GM19035 (cell line): ENCODE results near the gene ZNF417.
"Not testable (repeated sequence)": the region's sequence is repeated elsewhere in the genome, so short reads cannot be mapped to it uniquely, and the experiment has no call there.

Experiments
- ATAC-seq: cut with Tn5 transposase; IDR thresholded peaks from one replicate; pipeline ENCODE4 v1.9.1; 2021; ENCODE audit not compliant: unreplicated experiment

The ZNF417 gene

DNA sequence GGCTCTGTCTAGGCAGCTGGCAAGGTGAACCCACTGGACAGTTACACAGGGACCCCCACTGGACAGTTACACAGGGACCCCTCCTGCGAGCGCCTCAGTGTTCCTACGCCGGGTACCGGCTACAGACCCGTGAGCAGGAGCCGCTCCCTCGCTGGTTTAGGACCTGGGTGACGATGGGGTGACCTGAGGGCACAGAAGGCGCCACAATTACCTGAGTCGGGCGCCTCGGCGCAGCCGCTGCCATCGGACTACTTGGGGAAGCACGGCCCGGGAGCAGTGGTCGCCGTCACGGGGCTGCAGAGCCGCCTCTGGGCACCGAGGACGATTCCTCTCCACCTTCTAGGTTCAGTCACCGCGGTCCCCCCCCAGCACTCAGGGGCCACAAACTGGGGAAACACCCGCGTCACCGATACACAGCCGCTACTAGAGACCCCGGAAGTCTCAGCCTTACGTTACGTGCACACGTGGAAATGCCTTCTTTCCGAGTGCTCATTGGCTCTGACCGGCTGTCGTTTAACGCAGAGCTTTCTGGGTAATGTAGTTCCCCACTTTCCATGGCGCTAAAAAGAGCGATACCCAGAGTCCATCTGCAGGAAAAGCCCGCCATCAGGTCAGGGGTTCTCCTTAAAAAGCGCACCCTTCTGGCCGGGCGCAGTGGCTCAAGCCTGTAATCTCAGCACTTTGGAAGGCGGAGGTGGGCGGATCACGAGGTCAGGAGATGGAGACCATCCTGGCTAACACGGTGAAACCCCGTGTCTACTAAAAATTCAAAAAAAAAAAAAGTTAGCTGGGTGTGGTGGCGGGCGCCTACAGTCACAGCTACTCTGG, at the start of gene ZNF417:
TSS of gene ZNF417 (minus strand) at position 425 of the 828 bp plus-strand sequence. CDS start at position 244, 181 bp downstream.
- peak; percentile 98 for ATAC-seq

DNA sequence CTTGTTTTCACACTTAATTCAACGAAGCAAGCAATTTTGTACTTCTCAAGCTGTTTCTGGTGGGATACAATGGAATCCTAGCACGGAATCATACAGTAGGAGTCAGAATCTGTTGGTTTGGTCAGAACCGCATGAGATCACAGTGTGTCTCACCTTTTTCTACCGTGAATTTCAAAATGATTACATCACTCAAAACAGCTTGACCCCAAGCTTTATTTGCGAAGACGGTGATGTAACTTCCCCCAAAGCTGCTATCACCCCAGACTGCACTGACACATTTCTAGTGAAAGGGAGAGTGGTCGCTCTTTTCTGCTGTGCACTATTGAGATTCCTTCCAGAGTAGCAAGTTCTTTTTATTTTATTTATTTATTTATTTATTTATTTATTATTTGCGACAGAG, 48.4 kb upstream of the ZNF417 start:
- no peak for ATAC-seq

DNA sequence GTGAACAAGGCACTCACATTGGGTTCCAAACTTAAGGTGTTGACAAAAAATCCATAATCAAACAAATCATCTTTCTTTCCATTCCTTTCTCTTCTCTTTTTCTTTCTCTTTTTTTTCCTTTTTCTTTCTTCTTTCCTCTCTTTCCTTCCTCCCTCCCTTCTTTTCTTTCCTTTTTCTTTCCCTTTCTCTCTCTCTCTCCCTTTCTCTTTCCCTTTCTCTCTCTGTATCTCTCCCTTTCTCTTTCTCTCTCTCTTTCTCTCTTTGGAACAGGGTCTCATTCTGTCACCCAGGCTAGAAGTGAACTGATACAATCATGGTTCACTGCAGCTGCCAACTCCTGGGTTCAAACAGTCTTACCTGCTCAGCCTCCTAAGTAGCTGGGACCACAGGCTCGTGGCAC, 45.4 kb upstream of the ZNF417 start:
- no peak for ATAC-seq

DNA sequence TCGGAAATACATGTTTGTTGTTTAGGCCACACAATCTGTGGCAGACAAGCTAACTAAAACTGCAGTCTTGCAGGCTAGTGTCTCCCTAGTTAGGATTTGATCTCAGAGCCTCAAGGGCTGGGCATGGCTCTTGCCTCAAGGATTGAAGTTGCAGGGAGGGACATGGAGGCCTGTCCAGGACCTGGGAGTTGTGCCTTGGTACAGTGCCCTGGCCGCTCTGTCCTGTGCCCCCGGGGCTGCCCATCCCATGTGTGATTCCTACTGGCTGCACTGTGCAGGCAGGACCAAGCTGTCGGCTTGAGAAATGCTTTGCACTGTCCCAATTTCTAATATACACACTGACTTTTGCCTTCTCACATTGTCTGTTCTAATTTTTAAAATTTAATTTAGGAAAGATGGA, 38.6 kb upstream of the ZNF417 start:
- ATAC-seq: no peak

DNA sequence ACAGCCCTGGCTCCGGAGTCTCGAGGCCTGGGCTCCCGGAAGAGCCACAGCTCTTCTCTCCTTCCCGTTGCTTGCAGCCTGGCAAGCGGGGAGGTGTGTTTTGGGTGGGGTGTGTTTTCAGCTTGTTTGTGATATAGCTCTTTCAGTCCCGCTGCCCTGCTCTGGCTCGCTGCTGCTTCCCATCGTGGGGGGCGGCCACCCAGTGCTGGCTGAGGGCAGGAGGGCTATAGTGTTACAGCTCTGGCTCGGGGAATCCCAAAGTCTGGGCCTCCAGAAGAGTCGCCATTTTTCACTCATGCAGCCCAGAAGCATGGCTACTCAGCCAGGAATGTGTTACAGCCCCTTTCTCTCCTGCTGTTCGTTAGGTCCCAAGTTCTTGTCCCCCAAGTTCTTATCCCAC, 33.3 kb upstream of the ZNF417 start:
- no peak for ATAC-seq

DNA sequence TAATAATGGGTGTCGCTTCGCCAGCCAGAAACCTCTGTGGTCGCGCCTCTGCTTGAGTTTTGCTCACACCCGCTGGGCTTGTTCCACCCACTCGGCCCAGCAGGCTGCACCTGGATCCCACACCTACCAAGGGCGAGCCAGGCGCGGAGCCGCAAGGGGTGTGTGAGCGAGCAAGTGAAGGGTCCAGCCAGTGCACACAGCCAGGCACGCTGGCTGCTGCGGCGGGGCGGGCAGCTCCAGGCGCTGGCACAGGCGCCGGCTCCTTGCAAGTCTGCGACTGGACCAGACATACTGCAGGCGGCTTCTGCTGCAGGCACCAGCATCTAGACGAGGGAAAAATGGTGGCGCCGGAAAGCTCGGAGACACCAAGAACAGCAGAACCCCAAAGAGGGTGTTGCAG, 32.9 kb upstream of the ZNF417 start:
- no peak for ATAC-seq

DNA sequence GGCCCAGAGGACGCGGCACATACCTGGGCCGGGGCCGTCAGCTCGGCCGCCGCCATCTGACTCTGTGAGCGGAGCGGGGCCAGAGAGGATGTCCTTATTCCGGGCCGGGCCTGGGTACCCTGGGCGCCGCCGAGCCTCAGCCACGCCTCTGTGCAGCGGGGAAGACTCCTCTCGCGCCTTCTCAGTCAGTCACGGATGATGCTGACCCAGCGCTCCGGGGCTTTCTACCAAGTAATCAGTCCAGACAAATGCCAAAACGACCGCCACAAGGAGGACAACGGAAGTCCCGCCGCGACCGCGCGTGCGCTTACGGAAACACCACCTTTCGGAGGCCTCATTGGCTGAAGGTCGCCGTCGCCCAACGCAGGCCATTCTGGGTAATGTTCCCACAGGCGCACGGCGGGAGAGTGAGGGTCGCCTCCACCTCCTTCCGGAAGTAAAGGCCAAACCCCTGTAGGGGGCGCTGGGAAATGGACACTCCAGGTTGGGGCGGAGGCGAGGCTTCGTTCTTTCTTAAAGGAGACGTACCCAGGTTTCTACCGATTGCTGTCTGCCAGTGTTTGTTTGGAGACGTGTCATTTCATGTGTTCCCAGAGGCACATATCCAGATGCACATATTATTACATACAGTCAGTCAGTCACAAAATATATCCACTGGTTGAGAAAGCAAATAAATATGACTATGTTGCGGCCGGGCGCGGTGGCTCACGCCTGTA, 31.2 kb upstream of the ZNF417 start, which contains the start of gene ZNF256:
TSS of gene ZNF256 (minus strand) at position 288 of the 716 bp plus-strand sequence. CDS start at position 56, 232 bp downstream.
- peak; percentile 78 for ATAC-seq

DNA sequence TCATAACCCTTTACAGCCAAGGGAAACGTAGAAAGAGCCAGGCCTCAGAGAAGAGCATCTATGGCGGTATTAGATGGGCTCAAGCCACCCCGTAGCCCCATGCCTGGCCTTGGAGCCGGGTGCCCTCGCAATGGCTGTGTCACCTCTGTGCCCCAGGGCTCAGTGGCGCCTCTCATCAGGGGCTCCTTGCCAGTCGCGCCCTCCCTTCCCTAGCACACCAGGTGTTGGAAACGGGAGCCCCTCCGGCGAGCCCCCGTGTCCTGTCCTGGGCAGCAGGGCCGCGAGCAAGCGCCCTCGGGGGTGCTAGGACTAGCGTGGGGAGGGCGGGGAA, 30.7 kb upstream of the ZNF417 start:
- ATAC-seq: no peak

DNA sequence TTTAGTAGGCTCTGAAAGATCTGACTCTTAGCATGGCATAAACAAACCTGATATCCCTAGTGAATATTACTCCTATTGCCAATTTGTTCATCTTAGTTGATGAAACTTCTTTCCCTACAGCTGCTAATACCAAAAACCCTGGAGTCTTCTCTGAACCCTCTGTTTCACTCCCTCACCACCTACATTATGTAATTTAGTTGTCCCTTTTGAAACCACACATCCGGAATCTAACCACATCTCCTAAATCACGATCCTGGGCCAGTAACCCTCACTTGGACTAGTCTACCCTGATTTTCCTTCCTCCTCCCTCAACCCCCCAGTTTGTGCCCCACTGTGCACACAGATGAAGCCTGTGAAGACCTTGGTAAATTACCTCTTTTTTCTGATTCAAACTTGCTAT, 29.9 kb upstream of the ZNF417 start:
- ATAC-seq: no peak

DNA sequence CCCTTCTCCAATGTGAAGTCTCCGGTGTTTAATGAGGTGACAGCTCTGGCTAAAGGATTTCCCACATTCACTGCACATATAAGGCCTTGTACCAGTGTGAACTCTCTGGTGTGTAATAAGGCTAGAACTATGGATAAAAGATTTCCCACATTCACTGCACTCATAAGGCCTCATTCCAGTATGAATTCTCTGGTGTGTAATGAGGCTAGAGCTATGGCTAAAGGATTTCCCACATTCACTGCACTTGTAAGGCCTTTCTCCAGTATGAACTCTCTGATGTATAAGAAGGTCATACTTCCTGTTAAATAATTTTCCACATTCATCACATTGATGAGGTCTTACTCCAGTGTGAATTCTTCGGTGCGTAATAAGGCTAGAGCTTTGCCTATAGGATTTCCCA, 25.2 kb upstream of the ZNF417 start:
- ATAC-seq: no peak

DNA sequence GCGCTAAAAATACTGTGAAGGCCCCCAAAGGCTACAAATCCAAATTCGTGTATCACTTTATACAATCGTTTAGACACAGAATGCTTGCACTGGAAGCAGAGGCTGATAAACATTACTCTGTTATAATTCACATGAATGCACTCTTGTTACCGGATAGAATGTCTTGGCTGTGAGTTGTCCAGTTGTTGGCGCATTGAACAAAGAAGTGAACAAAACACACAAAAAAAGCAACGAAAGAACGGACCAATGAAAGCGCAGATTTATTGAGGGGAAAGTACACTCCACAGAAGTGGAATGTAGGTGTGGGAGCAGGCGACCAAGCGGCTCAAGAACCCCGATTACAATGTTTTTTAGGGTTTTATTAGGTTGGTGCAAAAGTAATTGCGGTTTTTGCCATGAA, 19.3 kb upstream of the ZNF417 start:
- ATAC-seq: no peak

DNA sequence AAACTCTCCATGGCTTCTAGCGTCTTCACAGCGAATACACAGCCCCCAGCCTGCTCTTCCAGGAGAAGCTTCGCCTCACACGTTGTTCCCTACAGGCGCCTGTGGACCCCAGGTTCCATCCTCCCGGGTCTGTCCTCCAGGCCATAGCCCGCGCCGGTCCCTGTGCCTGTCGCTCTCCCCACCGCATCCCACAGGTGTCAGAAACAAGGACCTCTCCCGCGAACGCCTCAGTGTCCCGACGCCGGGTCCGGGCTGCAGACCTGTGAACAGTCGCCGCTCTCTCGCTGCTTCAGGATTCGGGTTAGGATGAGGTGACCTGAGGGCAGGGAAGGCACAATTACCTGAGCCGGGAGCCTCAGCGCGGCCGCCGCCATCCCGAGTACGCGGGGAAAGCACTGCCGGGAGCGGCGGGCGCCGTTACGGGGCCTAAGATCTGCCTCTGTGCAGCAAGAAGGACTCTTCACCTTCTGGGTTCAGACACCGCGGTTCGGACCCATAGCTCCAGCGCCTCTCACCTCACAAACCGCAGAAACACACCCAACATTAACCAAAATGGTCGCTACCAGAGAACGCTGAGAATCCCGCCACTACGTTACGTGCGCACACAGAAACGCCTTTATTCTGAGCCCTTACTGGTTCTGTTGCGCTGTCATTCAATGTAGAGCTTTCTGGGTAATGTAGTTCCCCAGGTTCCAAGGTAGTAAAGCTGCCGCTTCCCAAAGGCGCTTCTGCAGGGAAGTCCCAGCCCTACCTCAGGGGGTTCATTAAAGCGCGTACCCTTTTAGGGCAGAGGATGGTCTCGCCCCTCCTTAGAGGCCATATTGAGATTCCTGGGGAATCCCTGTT, 18.7 kb upstream of the ZNF417 start, which contains the start of gene ZNF418:
TSS of gene ZNF418 (minus strand) at position 583 of the 846 bp plus-strand sequence. CDS start 1,580 bp downstream, outside the sequence.
- no peak for ATAC-seq

DNA sequence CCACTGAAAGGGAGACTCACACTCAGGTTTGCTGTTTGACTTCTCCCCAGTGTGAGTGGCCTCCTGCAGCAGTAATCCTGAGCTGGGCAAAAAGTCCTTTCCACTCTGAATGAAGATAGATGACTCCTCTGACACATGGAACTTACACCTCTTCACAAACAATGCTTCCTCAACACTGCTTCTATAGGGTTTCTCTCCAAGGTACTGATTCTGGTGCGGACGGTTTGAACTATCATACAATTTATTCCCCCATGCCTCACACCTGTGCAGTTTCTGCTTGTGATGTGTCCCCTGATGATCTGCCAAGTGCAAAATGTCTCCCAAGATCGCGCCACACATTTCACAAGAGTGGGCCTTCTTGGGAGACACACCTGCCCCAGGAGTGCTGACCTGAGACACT, 11.2 kb upstream of the ZNF417 start:
- ATAC-seq: no peak

DNA sequence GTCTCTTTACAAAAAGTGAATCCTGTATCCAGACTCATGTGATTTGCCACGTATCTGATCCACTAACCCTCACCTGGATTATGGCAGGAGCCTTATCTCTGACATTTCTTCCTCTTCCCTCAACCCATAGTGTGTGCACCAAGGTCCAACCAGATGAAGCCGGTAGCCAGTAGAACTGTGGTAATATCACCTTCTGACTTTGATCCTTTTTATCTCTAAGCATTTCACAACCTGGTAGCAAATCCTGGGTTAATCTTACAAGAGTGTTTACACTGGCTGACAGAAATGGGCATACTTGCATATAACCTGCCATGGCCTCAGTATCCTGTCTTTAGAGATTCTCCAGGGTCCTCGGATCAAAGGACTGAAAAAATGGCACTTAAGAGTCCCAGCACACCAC, 1.9 kb downstream of the ZNF417 start:
- ATAC-seq: no peak

DNA sequence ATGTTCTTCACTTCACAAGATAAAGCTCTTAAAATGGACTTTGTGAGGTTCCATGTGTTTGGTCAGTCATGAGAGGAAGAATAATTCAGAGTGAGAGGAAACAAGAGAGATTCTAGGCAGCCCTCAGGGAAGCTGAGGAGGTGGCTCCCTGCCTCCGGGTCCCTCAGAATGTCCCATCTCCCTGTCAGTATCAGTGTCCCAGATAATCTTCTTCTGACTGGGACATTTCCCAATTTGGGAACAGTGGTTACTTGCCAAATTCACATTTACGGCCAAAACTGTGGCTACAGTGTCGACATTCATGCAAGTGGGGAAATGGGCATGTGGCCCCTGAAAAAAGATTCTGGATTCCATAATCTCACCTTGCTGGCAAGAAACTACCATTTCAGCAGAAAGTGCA, 9.0 kb downstream of the ZNF417 start:
- no peak for ATAC-seq

DNA sequence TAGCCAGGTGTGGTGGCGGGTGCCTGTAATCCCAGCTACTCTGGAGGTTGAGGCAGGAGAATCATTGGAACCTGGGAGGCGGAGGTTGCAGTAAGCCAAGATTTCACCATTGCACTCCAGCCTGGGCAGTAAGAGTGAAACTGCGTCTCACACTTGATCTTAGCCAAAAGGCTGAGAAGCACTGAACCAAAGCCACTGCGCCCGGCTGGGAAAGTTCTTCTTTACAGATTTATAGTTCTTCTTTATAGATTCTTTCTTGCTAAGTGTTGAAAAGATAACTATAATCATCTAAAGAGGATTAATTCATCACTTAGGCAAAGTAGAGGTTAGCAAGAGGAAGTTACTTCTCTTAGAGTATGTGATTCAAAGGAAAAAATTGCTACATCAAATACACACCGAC, 11.1 kb downstream of the ZNF417 start:
- no peak for ATAC-seq

DNA sequence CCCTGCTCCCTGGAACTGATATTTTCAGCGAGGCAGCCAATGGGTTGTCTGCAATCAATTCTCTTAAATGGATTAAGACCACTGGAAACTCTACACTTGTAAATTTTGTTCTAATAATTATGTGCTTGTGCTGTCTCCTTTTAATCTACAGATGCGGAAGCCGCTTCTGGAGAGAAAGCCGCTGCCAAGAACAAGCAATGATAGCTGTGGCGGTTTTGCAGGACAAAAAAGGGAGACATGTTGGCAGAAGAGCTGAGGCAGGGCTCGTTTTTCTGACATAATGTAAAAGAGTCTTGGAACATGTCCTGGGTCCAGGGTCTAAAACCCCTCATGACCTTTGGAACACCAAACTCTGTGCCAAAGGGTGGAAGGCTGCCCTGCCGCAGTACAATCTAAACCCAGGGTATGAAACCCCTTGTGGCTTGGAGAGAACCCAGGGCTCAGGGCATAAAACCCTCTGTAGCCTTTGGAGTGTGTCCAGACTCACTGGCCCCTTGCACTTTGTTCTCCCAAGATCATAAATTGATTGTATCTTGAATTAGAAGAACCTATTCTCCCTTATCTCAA, 12.7 kb downstream of the ZNF417 start:
- no peak for ATAC-seq

DNA sequence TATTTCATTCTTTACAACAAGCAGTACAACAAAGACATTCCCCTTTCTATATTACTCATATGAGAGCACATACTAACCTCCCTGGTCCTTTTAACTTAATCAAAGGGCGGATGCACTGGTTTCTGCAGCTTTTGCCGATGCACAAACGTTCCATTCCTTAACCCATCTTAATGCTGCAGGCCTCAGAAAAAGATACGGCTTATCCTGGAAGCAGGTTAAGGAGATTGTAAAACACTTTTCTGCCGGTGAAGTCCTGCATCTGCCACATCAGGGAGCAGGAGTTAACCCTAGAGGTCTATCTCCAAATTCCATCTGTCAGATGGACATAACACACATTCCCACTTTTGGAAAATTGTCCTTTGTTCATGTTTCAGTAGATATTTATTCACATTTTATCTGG, 16.1 kb downstream of the ZNF417 start:
- ATAC-seq: no peak

DNA sequence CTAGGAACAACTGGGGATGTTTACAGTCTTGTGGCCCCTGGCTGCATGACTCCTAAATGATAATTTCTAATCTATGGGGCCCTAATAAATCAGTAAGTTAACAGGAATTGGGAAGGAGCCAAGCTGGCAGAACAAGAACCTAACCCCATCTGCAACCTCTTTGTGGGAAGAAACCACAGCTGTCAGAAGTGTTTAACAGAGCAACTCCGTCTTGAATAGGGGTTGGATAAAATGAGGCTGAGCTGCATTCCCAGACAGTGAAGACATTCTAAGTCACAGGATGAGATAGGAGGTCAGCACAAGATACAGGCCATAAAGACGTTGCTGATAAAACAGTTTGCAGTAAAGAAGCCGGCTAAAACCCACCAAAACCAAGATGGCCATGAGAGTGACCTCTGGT, 25.7 kb downstream of the ZNF417 start:
- ATAC-seq: not testable (repeated sequence)

DNA sequence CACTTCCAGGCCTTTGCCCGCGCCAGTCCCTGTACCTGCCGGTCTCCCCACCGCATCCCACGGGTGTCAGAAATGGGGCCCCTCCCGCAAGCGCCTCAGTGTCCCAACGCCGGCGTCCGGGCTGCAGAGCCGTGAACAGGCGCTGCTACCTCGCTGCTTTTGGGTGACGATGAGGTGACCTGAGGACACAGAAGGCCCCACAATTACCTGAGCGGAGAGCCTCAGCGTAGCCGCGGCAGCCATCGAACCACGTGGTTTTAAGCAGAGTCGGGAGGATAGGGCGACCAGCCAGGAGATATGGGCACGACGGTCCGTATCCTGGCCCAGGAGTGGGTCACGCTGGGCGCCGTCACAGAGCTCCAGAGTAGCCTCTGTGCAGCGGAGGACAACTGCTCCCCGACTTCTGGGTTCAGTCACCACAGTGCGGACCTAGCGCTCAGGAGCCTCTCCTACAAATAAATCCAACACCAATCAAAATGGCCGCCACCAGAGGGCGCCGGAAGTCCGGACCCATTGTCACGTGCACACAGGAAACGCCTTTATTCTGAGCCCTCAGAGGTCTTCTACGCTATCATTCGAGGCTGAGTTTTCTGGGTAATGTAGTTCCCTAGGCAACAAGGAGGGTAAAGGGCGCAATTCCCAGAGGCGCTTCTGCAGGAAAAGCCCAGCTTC, 27.7 kb downstream of the ZNF417 start, which contains the start of gene ZNF814:
TSS of gene ZNF814 (minus strand) at position 478 of the 672 bp plus-strand sequence. CDS start at position 243, 235 bp downstream.
- ATAC-seq: no peak
